Neuronal stem cell (in vitro differentiated cells): ENCODE measurements around the gene ZNG1C.
"Not testable (repeated sequence)": the region's sequence is repeated elsewhere in the genome, so short reads cannot be mapped to it uniquely, and the experiment has no call there.

Source experiments
- DNase-seq: peaks from one replicate; pipeline ENCODE4 v3.0.0-alpha.2; 2013; ENCODE audit warnings: low spot score
- H2AFZ ChIP-seq: one replicate; pipeline ENCODE4 v1.6.1; 2013; ENCODE audit warnings: mild to moderate bottlenecking, low read length, inconsistent platforms
- H2AK5ac ChIP-seq: 2 replicates; pipeline ENCODE4 v1.6.1; 2013; ENCODE audit warnings: low read depth, mild to moderate bottlenecking, inconsistent platforms, low read length, moderate library complexity, mixed read lengths
- H2BK120ac ChIP-seq: 2 replicates; pipeline ENCODE4 v1.6.1; 2013; ENCODE audit warnings: low read depth, mild to moderate bottlenecking, inconsistent platforms, low read length, moderate library complexity, mixed read lengths
- H2BK12ac ChIP-seq: one replicate; pipeline ENCODE4 v1.6.1; 2013; ENCODE audit warnings: low read length, inconsistent platforms
- H2BK15ac ChIP-seq: 2 replicates; pipeline ENCODE4 v1.6.1; 2013; ENCODE audit warnings: mild to moderate bottlenecking, low read length, inconsistent platforms, mixed read lengths
- H2BK5ac ChIP-seq: one replicate; pipeline ENCODE4 v1.6.1; 2013; ENCODE audit warnings: inconsistent platforms, mild to moderate bottlenecking, low read length, moderate library complexity
- H3K14ac ChIP-seq: one replicate; pipeline ENCODE4 v1.6.1; 2013; ENCODE audit warnings: low read length, inconsistent platforms
- H3K18ac ChIP-seq: 2 replicates; pipeline ENCODE4 v1.6.1; 2013; ENCODE audit warnings: low read length, inconsistent platforms
- H3K23ac ChIP-seq: 2 replicates; pipeline ENCODE4 v1.6.1; 2013; ENCODE audit warnings: low read depth, mild to moderate bottlenecking, mixed read lengths, low read length, inconsistent platforms; ENCODE audit not compliant: poor library complexity
- H3K27ac ChIP-seq: replicated peaks from 3 replicates; pipeline ENCODE4 v1.5.1; 2013; ENCODE audit warnings: low read length, inconsistent platforms
- H3K27me3 ChIP-seq, 3 experiments: 2 replicates each; pipeline ENCODE4 v1.6.1; 2013; ENCODE audit warnings: low read length in 3 of 3, mild to moderate bottlenecking in 2 of 3, inconsistent platforms in 1 of 3, low read depth in 1 of 3, mixed read lengths in 1 of 3, moderate library complexity in 1 of 3; ENCODE audit not compliant: control insufficient read depth in 3 of 3, insufficient read depth in 3 of 3
- H3K36me3 ChIP-seq, 2 donors: replicated peaks in 1 of 2; 2 replicates each; pipeline ENCODE4 v1.6.1; 2013; ENCODE audit warnings: low read length in 2 of 2; ENCODE audit not compliant: control insufficient read depth in 2 of 2, insufficient read depth in 2 of 2
- H3K4ac ChIP-seq: 2 replicates; pipeline ENCODE4 v1.6.1; 2013; ENCODE audit warnings: inconsistent platforms, mild to moderate bottlenecking, low read length, moderate library complexity
- H3K4me1 ChIP-seq, 2 donors: 1 replicate in 1 of 2; 2 replicates in 1 of 2; pipeline ENCODE4 v1.6.1; 2013; ENCODE audit warnings: low read length in 2 of 2, low read depth in 1 of 2; ENCODE audit not compliant: control insufficient read depth in 2 of 2, insufficient read depth in 1 of 2
- H3K4me2 ChIP-seq: one replicate; pipeline ENCODE4 v1.6.1; 2013; ENCODE audit warnings: mild to moderate bottlenecking, low read length, inconsistent platforms; ENCODE audit not compliant: insufficient read depth, poor library complexity, severe bottlenecking
- H3K4me3 ChIP-seq, 2 donors: 2 replicates each; pipeline ENCODE4 v1.5.1; 2013; ENCODE audit warnings: low read length in 2 of 2, mild to moderate bottlenecking in 2 of 2, inconsistent platforms in 1 of 2, moderate library complexity in 1 of 2
- H3K79me1 ChIP-seq: one replicate; pipeline ENCODE4 v1.6.1; 2013; ENCODE audit warnings: low read depth, mild to moderate bottlenecking, inconsistent platforms, low read length, moderate library complexity
- H3K9ac ChIP-seq: one replicate; pipeline ENCODE4 v1.6.1; 2013; ENCODE audit warnings: mild to moderate bottlenecking, low read depth, low read length, inconsistent platforms; ENCODE audit not compliant: poor library complexity
- H3K9me3 ChIP-seq, 2 donors: replicated peaks in 1 of 2; 2 replicates each; pipeline versions ENCODE3 to v1.6.1; 2013; ENCODE audit warnings: low read length in 2 of 2, mild to moderate bottlenecking in 2 of 2, inconsistent platforms in 1 of 2, low read depth in 1 of 2, mixed read lengths in 1 of 2, moderate library complexity in 1 of 2; ENCODE audit not compliant: control insufficient read depth in 2 of 2, insufficient read depth in 1 of 2
- H4K8ac ChIP-seq: one replicate; pipeline ENCODE4 v1.6.1; 2013; ENCODE audit warnings: low read depth, mild to moderate bottlenecking, inconsistent platforms, low read length, moderate library complexity
- H4K91ac ChIP-seq: one replicate; pipeline ENCODE4 v1.6.1; 2013; ENCODE audit warnings: low read length, low read depth, mild to moderate bottlenecking, inconsistent platforms; ENCODE audit not compliant: poor library complexity
- WGBS, 2 donors: extraction: QIAGEN DNeasy Blood & Tissue Kit; methylation state at CpG; one replicate each; pipeline ENCODE4 v1.1.7; 2013; ENCODE audit warnings: missing lambda C conversion rate in 2 of 2, mixed read lengths in 1 of 2; ENCODE audit not compliant: insufficient read length in 2 of 2, insufficient replicate concordance in 1 of 2; ENCODE audit errors: extremely low coverage in 2 of 2; 5-methylcytosine and 5-hydroxymethylcytosine counted together

The ZNG1C gene

DNA sequence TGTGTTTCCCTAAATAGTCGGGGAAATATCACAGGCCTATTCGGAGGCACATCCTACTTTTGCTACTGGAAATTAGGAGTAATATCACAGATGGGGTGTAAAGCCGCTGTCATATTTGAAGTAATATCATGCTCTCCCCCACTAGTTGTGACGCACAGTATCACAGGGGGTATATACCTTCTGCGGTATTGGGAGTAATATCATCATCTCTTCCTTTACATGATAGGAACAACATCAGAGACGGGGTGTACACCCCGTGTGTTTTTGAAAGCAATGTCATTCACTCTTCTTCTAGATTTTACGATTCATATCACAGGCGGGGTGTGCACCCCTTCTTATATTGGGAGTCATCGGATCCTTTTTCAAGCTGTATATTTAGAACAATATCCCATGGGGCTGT, 76.4 kb downstream of the ZNG1C start:
- not testable (repeated sequence) for H2BK5ac ChIP-seq, H3K9me3 ChIP-seq, DNase-seq, H3K4me3 ChIP-seq, H3K27ac ChIP-seq, H3K4ac ChIP-seq, H3K4me2 ChIP-seq, H2BK120ac ChIP-seq, H3K14ac ChIP-seq, H3K4me1 ChIP-seq, H3K79me1 ChIP-seq, H2AFZ ChIP-seq, H3K9ac ChIP-seq, H2BK15ac ChIP-seq, H3K18ac ChIP-seq, H3K36me3 ChIP-seq, H4K8ac ChIP-seq, H2AK5ac ChIP-seq, H2BK12ac ChIP-seq, H3K27me3 ChIP-seq, H4K91ac ChIP-seq, H3K23ac ChIP-seq
- WGBS, 2 donors: no CpG with 5 or more reads among the region's 10 CpGs

DNA sequence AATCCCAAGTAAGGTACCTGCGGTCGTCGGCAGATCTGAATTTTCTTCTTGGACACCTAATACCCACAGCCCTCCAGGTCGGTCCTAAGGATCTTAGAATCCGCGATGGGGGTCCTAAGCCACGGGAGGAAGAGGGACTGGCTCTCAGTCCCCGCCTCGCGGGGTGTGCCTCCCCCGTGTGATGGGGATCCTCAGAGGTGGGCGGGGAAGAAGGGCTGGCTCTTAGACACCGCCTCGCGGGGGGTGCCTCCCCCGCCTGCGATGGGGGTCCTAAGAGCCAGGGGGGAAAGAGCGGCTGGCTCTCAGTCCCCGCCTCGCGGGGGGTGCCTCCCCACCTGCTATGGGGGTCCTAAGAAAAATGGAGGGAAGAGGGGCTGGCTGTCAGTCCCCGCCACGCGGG, 82.0 kb downstream of the ZNG1C start:
- H3K18ac ChIP-seq, H3K9me3 ChIP-seq, H3K27ac ChIP-seq, H3K36me3 ChIP-seq, H3K9ac ChIP-seq, H3K79me1 ChIP-seq, H3K4me1 ChIP-seq, H2AFZ ChIP-seq, H3K23ac ChIP-seq, H2BK15ac ChIP-seq, H3K14ac ChIP-seq, H2BK5ac ChIP-seq, H4K8ac ChIP-seq, H3K4me3 ChIP-seq, DNase-seq, H3K4ac ChIP-seq, H3K27me3 ChIP-seq, H3K4me2 ChIP-seq, H2AK5ac ChIP-seq, H4K91ac ChIP-seq, H2BK120ac ChIP-seq, H2BK12ac ChIP-seq: not testable (repeated sequence)
- no CpG with 5 or more reads among the region's 24 CpGs for WGBS, 2 donors

DNA sequence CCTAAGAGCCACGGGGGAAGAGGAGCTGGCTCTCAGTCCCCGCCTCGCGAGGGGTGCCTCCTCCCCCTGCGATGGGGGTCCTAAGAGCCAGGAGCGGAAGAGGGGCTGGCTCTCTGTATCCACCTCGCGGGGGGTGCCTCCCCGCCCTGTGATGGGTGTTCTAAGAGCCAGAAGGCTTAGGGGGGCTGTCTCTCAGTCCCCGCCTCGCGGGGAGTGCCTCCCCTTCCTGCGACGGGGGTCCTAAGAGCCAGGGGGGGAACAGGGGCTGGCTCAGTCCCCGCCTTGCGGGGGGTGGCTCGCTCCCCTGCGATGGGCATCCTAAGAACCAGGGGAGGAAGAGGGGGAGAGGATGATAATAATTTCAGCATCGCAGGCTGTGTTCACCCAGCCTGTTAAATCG, 82.7 kb downstream of the ZNG1C start:
- WGBS, 2 donors: no CpG with 5 or more reads among the region's 20 CpGs

DNA sequence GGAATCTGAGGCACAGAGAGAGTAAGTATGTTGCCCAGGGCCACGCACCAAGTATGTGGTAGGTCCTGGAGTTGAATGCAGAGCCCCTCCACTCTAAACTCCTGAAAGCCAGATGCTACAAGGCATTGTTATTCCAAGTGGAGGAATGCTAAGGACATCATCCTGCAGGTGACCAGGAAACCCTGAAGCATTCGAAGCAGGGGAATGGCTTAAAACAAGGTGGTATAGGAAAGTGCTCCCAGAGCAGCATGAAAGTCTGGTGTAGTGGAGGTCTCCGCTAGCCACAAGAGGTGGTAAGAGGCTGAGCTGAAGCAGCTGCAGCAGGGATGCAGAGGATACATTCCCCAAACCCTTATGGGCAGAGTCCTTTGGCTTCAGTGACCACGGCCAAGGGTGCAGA, 87.3 kb downstream of the ZNG1C start:
- not testable (repeated sequence) for H3K36me3 ChIP-seq, H3K4me1 ChIP-seq, H3K4me2 ChIP-seq, H2AK5ac ChIP-seq, H3K23ac ChIP-seq, H2BK12ac ChIP-seq, H4K91ac ChIP-seq, H3K4ac ChIP-seq, H3K4me3 ChIP-seq, H3K14ac ChIP-seq, H2AFZ ChIP-seq, H3K9me3 ChIP-seq, H3K27ac ChIP-seq, H2BK5ac ChIP-seq, H2BK120ac ChIP-seq, H2BK15ac ChIP-seq, H3K9ac ChIP-seq, H4K8ac ChIP-seq, H3K79me1 ChIP-seq, H3K18ac ChIP-seq, DNase-seq, H3K27me3 ChIP-seq
- WGBS, 2 donors: no CpG with 5 or more reads among the region's 4 CpGs

More for the DNA sequence above, 82.7 kb downstream of the ZNG1C start:
- DNase-seq, H2BK12ac ChIP-seq, H2BK5ac ChIP-seq, H2AFZ ChIP-seq, H3K23ac ChIP-seq, H3K4ac ChIP-seq, H3K27me3 ChIP-seq, H3K14ac ChIP-seq, H4K91ac ChIP-seq, H3K18ac ChIP-seq, H3K9ac ChIP-seq, H3K9me3 ChIP-seq, H2BK15ac ChIP-seq, H2BK120ac ChIP-seq, H3K79me1 ChIP-seq, H4K8ac ChIP-seq, H3K4me3 ChIP-seq, H2AK5ac ChIP-seq, H3K27ac ChIP-seq, H3K36me3 ChIP-seq, H3K4me1 ChIP-seq, H3K4me2 ChIP-seq: not testable (repeated sequence)
